GM19035 (cell line): Measurements from ENCODE around the gene PRR13.

Experiments used
- ATAC-seq: cut with Tn5 transposase; IDR thresholded peaks from one replicate; pipeline ENCODE4 v1.9.1; 2021; ENCODE audit not compliant: unreplicated experiment

PRR13 gene

DNA sequence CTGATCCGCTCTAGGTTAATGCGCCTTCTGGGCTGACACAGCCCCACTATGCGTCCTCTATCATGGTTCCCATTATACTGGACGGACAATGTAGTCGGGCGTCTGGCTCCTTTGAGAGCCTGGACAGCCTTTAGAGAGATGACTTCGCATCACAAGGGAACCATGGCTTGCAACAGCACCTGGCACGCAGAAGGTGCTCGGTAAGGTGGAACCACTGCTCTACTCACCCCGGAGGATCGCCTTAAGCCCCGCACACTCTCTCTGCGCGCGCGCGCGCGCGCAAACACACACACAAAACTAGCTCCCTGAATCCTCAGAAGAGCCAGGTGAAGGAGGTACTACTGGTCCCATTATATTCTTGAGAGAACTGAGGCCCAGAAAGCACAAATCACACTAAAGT lies 50.7 kb downstream of the PRR13 start:
- ATAC-seq = no peak

DNA sequence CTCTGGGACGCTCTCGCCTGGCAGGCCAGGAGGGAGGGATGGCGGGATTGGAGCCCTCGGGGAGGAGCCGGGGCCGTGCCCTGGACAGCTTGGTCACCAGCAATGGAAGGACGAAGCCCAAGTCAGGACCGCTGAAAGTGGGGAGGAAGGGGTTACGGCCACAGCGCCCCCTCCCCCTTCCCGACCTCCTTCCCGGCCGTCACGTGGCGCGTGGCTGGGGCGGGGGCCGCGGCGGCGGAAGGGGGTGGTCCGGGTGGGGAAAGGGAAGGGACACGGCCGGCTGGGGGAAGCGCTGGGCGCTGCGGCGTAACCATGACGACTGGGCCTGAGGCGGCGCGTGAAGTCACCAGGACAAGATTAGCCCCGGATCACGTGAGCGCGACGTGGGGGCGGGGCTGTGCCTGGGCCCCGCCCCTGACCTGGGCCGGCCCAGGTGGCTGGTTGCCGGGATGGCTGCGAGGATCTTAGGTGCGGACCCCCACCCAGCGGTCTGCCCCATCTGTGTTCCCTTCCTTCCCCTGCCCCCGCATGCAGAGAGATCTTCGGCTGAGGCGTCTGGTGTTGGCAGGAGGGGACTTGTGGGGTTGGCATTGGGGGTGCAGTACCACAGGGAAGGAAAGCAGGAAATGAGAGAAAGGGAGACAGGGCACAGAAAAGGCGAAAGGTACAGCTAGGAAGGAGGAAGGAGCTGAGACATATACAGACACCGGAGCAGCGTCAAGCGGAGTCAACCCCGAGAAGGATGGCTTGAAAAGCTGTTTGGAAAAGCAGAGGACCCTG lies 51.5 kb downstream of the PRR13 start:
- peak; percentile 98 for ATAC-seq

DNA sequence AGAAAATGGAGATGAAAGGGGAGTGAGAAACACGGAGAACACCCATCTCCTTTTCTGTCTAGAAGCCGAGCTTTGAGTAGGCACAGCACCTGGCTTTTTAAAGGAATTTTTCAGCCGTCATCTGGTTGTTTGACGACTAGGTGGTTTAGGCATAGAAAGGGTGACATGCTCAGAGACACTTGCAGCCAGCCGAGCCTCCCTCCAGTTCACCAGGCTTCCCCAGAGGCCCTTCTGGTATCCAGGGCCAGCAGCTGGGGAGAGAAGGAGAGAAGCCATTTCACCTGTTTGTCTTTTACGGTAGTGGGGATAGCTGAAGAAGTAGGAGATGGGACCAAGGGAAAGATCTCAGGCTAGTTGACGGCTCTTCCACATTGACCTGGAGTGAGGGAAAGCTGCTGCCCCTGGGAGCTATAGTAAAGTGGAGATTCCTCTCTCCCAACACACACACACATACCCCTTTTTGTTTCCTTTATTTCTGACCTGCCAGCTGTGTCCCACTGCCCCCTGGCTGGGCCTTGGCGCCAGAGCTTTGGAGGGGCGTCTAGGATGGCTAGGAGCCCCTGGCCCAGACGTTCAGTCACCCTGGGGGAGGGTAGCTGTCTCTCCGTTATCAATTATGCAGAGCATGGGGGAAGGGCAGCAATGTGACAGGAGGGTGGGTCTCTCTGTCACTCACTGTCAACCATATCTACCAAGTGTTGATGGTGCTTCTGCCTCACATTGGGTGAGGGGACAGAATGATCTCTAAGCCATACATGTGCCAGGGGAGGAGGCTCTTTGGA lies 52.3 kb downstream of the PRR13 start:
- ATAC-seq = no peak
